A673 (cell line): Measurements from ENCODE around the gene PCBP3.

Source experiments
- CTCF ChIP-seq: fragments of 300-800, 200-600 bp; sonication (generic); conservative IDR thresholded peaks from 2 replicates; pipeline ENCODE4 v1.5.1; 2017; ENCODE audit warnings: low read depth, mild to moderate bottlenecking, antibody characterized with exemption, low read length, moderate library complexity, mixed read lengths
- EZH2 ChIP-seq: fragments of 200-600 bp; sonication (generic); IDR thresholded peaks from 2 replicates; pipeline ENCODE4 v1.6.1; 2017; ENCODE audit warnings: borderline replicate concordance, low read depth, mild to moderate bottlenecking, mixed read lengths, antibody characterized with exemption, low read length; ENCODE audit not compliant: poor library complexity, severe bottlenecking

- TF ChIP-seq CTCF (no peak), EZH2 (no peak)
These were observed 224.6 kb downstream of the PCBP3 start for GRCh38 chr21:45868086-45868485.
